Vagina (tissue), 2 donors: ENCODE data around the gene TMEM98.
"Not testable (repeated sequence)": the region's sequence is repeated elsewhere in the genome, so short reads cannot be mapped to it uniquely, and the experiment has no call there.

Experiments used
- POLR2AphosphoS5 ChIP-seq, 2 donors: sonication (generic); formaldehyde crosslinking; IDR thresholded peaks; one replicate each; pipeline ENCODE4 v1.9.0; 2017; ENCODE audit warnings: antibody characterized with exemption in 2 of 2, mild to moderate bottlenecking in 2 of 2, low read depth in 1 of 2; ENCODE audit not compliant: insufficient read depth in 1 of 2
- TF ChIP-seq, protein P1 (sequence below), 3 experiments: fragments of 450-650 bp in 2 of 3; fragments of 200-600 bp in 1 of 3; sonication (generic) in 1 of 3; IDR thresholded peaks; one replicate each; pipeline ENCODE4 v1.5.1; 2017 to 2019; ENCODE audit warnings: antibody characterized with exemption in 3 of 3, mild to moderate bottlenecking in 2 of 3, moderate library complexity in 2 of 3

DNA sequence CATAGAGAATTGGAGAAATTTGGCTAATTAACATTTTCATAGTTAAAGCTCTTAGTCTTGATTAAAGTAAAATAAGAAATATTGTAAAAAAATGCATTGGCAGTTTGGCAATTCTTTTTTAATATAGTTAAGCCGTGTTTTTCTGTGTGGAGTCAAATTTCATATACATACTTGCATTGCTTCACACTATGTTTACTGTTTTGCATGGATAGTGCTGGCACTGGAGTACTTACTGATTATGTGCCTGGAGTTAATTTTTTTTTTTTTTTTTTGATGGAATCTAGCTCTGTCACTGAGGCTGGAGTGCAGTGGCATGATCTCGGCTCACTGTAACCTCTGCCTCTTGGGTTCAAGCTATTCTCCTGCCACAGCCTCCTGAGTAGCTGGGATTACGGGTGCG, 8.1 kb upstream of the TMEM98 start:
- TF ChIP-seq POLR2AphosphoS5 (IDR thresholded peaks at IDR 0.05; ENCODE audit: insufficient read depth in 1 of 2, low read depth in 1 of 2) = not testable (repeated sequence)
- TF ChIP-seq, protein P1, sequence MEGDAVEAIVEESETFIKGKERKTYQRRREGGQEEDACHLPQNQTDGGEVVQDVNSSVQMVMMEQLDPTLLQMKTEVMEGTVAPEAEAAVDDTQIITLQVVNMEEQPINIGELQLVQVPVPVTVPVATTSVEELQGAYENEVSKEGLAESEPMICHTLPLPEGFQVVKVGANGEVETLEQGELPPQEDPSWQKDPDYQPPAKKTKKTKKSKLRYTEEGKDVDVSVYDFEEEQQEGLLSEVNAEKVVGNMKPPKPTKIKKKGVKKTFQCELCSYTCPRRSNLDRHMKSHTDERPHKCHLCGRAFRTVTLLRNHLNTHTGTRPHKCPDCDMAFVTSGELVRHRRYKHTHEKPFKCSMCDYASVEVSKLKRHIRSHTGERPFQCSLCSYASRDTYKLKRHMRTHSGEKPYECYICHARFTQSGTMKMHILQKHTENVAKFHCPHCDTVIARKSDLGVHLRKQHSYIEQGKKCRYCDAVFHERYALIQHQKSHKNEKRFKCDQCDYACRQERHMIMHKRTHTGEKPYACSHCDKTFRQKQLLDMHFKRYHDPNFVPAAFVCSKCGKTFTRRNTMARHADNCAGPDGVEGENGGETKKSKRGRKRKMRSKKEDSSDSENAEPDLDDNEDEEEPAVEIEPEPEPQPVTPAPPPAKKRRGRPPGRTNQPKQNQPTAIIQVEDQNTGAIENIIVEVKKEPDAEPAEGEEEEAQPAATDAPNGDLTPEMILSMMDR (IDR thresholded peaks at IDR 0.05) = not testable (repeated sequence)
